ENCODE measurements around the gene MYLK.

MYLK gene

GRCh38 chr3:123759871-123760270, 124.3 kb downstream of the MYLK start:
- no peak for TF ChIP-seq CTCF (IDR thresholded peaks at IDR 0.05; ENCODE audit: insufficient read depth, low read length, poor library complexity, severe bottlenecking)
- no peak for DNase-seq (ENCODE audit: extremely low read depth, insufficient read length)
- no peaks in the 10 kb centered on the region; the same call in 1 of the 2 replicates for H3K27me3 ChIP-seq (replicated peaks; ENCODE audit: control insufficient read depth, insufficient read depth, low read length)

DNA sequence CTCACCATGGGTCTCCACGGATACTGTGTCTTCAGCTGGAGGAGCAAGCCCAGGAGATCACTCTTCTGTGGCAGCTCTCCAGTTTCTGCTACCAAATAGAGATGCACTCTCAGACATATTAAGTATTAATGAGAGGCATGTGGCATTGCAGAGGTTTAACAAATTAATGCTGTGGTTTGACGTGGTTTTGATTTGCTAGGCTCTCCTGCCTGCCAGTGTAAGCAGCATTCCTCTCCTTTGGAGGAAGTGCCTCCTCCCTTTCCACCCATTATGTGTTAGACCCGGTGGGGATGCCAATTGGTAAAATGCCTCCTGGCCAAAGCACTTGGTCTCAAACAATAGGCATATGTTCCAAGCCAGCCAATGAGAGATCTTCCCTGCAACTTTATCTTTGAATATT, 124.8 kb downstream of the MYLK start:
- H3K4me3 ChIP-seq (replicated peaks; ENCODE audit: low read depth, low read length): no peak overlapping the region
- H3K36me3 ChIP-seq (ENCODE audit: control insufficient read depth, insufficient read depth, low read length): no peaks in the 10 kb centered on the region
- no peak for DNase-seq (ENCODE audit: extremely low read depth, insufficient read length)
- TF ChIP-seq CTCF (IDR thresholded peaks at IDR 0.05; ENCODE audit: insufficient read depth, low read length, poor library complexity, severe bottlenecking): no peak
- no peaks in the 10 kb centered on the region for H3K27me3 ChIP-seq (replicated peaks; ENCODE audit: control insufficient read depth, insufficient read depth, low read length)

More at GRCh38 chr3:123759871-123760270, 124.3 kb downstream of the MYLK start:
- Histone ChIP-seq H3K36me3 (ENCODE audit: control insufficient read depth, insufficient read depth, low read length) (no peaks in the 10 kb centered on the region), H3K4me3 (replicated peaks; ENCODE audit: low read depth, low read length) (no peak overlapping the region)

DNA sequence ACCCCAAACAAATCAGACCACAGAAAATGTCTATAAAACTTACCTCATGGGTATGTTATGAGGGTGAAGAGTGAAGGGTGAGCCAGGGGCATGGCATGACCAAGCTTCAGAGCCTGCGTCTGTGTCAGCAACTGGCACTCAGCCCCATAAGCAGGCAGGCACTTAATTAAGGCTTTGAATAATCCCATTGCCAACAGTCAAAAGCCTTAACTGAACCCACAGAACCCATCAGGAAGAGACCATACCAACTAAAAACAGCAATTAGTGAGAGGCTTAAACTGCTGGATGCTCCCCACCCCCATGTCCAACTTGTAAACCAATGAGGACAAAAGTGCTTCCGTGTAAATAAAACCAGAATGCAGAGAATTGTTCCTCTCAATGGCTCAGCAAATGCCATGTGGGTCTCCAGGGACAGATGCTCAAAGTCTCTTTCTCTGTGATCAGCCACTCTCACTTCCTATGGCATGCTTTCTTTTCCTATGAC, 126.0 kb downstream of the MYLK start:
- Histone ChIP-seq H3K4me3 (replicated peaks; ENCODE audit: low read depth, low read length) (no peak overlapping the region), H3K27me3 (replicated peaks; ENCODE audit: control insufficient read depth, insufficient read depth, low read length) (no peaks in the 10 kb centered on the region), H3K36me3 (ENCODE audit: control insufficient read depth, insufficient read depth, low read length) (no peaks in the 10 kb centered on the region)
- no peak for DNase-seq (ENCODE audit: extremely low read depth, insufficient read length)
- no peak for TF ChIP-seq CTCF (IDR thresholded peaks at IDR 0.05; ENCODE audit: insufficient read depth, low read length, poor library complexity, severe bottlenecking)

DNA sequence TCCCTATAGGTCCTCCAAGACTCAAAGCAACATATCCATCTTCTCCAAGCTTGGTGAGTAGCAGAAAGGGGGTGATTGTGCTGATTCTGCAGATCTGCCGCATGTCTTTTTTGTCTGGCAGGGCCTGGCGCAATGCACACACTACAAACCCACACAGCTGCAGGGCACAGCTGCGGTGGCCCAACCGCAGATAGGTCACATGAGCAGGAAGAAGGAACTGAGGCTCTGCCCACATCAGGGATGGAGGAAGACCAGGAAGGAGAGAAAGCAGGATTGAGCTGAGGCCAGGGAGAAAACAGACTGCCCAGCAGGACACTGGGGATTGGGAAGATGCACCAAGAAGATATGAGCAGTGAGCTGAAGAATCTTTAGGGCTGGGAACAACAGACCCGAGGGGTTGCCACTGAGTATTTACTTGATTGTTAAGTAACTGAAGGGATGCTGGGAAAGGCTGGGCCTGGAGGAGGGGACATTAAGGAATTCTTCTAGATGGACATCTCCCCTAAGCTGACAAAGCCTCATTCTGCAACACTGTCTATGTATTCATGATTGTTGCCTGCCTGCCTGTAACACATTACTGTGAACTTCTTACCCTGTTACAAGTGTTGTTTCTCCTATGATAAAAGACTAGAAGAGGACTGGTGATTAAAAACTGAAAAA, 126.7 kb downstream of the MYLK start:
- DNase-seq (ENCODE audit: extremely low read depth, insufficient read length): no peak
- H3K27me3 ChIP-seq (replicated peaks; ENCODE audit: control insufficient read depth, insufficient read depth, low read length): no peaks in the 10 kb centered on the region; the same call in 1 of the 2 replicates
- no peaks in the 10 kb centered on the region for H3K36me3 ChIP-seq (ENCODE audit: control insufficient read depth, insufficient read depth, low read length)
- no peak for TF ChIP-seq CTCF (IDR thresholded peaks at IDR 0.05; ENCODE audit: insufficient read depth, low read length, poor library complexity, severe bottlenecking)
- no peak overlapping the region for H3K4me3 ChIP-seq (replicated peaks; ENCODE audit: low read depth, low read length)

DNA sequence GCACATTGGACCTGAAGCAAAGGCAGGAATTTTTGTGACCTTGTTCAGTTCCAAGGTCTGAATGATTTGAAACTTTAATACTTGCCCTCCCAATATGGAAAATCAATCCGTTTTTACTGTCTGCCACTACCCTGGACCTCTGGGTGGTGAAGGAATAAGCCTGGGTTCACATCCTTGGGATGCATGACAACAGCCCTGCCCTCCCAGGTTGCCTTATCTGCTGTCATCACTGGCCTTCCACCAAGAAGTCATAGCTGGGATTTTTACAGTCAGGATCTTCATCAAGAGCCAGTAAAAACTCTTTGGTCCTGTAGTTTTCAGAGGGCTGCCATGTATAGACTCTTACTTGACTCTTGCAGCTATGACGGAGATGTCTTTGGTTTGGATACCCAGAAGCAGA, 128.6 kb downstream of the MYLK start:
- no peak for DNase-seq (ENCODE audit: extremely low read depth, insufficient read length)

More for the DNA sequence above, 128.6 kb downstream of the MYLK start:
- no peaks in the 10 kb centered on the region; the same call in 1 of the 2 replicates for H3K27me3 ChIP-seq (replicated peaks; ENCODE audit: control insufficient read depth, insufficient read depth, low read length)
- no peak for TF ChIP-seq CTCF (IDR thresholded peaks at IDR 0.05; ENCODE audit: insufficient read depth, low read length, poor library complexity, severe bottlenecking)
- no peak overlapping the region for H3K4me3 ChIP-seq (replicated peaks; ENCODE audit: low read depth, low read length)
- no peaks in the 10 kb centered on the region for H3K36me3 ChIP-seq (ENCODE audit: control insufficient read depth, insufficient read depth, low read length)

Measured in GM06990 (cell line).